GM23248 (cell line): ENCODE measurements around the gene VCL. TPM values are rescaled to one million over a fixed set of nuclear protein-coding genes. Genes with fewer than 3 reads are reported as not detected.

ENCODE experiments used
- DNase-seq: peaks from one replicate; pipeline ENCODE4 v3.0.0-alpha.2; 2015
- H2AFZ ChIP-seq: fragments of 200-600 bp; sonication (generic); 2 replicates; pipeline ENCODE4 v1.6.1; 2016; ENCODE audit warnings: antibody characterized with exemption
- H3F3A ChIP-seq: fragments of 200-600 bp; sonication (generic); 2 replicates; pipeline ENCODE4 v1.6.1; 2016; ENCODE audit warnings: mild to moderate bottlenecking, antibody characterized with exemption, mixed run types; ENCODE audit not compliant: insufficient read depth
- H3K27ac ChIP-seq: fragments of 200-600 bp; sonication (generic); 2 replicates; pipeline ENCODE4 v1.5.1; 2016; ENCODE audit warnings: mild to moderate bottlenecking
- H3K27me3 ChIP-seq: fragments of 200-600 bp; sonication (generic); replicated peaks from 2 replicates; pipeline ENCODE4 v1.6.1; 2016; ENCODE audit warnings: mild to moderate bottlenecking; ENCODE audit not compliant: insufficient read depth
- H3K36me3 ChIP-seq: fragments of 200-600 bp; sonication (generic); 2 replicates; pipeline ENCODE4 v1.6.1; 2016; ENCODE audit warnings: low read depth, mild to moderate bottlenecking
- H3K4me1 ChIP-seq: fragments of 200-600 bp; sonication (generic); 2 replicates; pipeline ENCODE4 v1.6.1; 2016; ENCODE audit warnings: mild to moderate bottlenecking; ENCODE audit not compliant: insufficient read depth
- H3K4me2 ChIP-seq: fragments of 200-600 bp; sonication (generic); one replicate; pipeline ENCODE4 v1.6.1; 2016; ENCODE audit warnings: mild to moderate bottlenecking; ENCODE audit not compliant: unreplicated experiment
- H3K4me3 ChIP-seq: fragments of 200-600 bp; sonication (generic); 2 replicates; pipeline ENCODE4 v1.5.1; 2016; ENCODE audit warnings: mild to moderate bottlenecking
- H3K79me2 ChIP-seq: fragments of 200-600 bp; sonication (generic); 2 replicates; pipeline ENCODE4 v1.6.1; 2016; ENCODE audit warnings: mild to moderate bottlenecking; ENCODE audit not compliant: insufficient read depth
- H3K9ac ChIP-seq: fragments of 200-600 bp; sonication (generic); 2 replicates; pipeline ENCODE4 v1.6.1; 2016; ENCODE audit warnings: mild to moderate bottlenecking
- H3K9me2 ChIP-seq: fragments of 200-600 bp; sonication (generic); 2 replicates; pipeline ENCODE4 v1.6.1; 2016; ENCODE audit warnings: mixed run types, mild to moderate bottlenecking, moderate library complexity; ENCODE audit not compliant: insufficient read depth
- H3K9me3 ChIP-seq: fragments of 200-600 bp; sonication (generic); one replicate; pipeline ENCODE4 v1.6.1; 2017; ENCODE audit warnings: low read depth
- H4K20me1 ChIP-seq: fragments of 200-600 bp; sonication (generic); 2 replicates; pipeline ENCODE4 v1.6.0; 2016; ENCODE audit not compliant: insufficient read depth
- EZH2 ChIP-seq: fragments of 200-600 bp; sonication (generic); IDR thresholded peaks from 2 replicates; pipeline ENCODE4 v1.6.1; 2018; ENCODE audit warnings: antibody characterized with exemption, mild to moderate bottlenecking; ENCODE audit not compliant: insufficient read depth, poor library complexity, severe bottlenecking
- EZH2phosphoT487 ChIP-seq: fragments of 200-600 bp; sonication (generic); IDR thresholded peaks from 2 replicates; pipeline ENCODE4 v1.6.1; 2018; ENCODE audit warnings: antibody characterized with exemption, moderate library complexity, mild to moderate bottlenecking, low read depth; ENCODE audit not compliant: insufficient read depth
- WGBS, 2 experiments: methylation state at CpG; one replicate each; pipeline ENCODE4 v1.1.6; 2015 to 2017; ENCODE audit warnings: low lambda C conversion rate in 2 of 2, low coverage in 1 of 2; ENCODE audit errors: missing lambda C conversion rate in 2 of 2; 5-methylcytosine and 5-hydroxymethylcytosine counted together
- in situ Hi-C: fragments of 300-500 bp; cut with MboI; formaldehyde crosslinking; loops from 2 replicates; pipeline ENCODE4 v1.15.0; 2020
- polyA plus RNA-seq: library from polyadenylated mRNA; unstranded; fragments of >200 nt; fragmentation: Nextera tagmentation; extraction: Ambion mirVana; gene quantifications from 2 replicates; pipeline ENCODE4 v1.2.1, GENCODE V29; 2016
- total RNA-seq: library from RNA; depleted of rRNA; stranded (reverse); fragments of >200 nt; shearing (Covaris generic); gene quantifications from 2 replicates; pipeline ENCODE4 v1.2.3, GENCODE V29; 2014

Gene VCL
- total and polyA plus RNA-seq, 2 experiments from 2014 or later: 177 to 235 TPM

DNA sequence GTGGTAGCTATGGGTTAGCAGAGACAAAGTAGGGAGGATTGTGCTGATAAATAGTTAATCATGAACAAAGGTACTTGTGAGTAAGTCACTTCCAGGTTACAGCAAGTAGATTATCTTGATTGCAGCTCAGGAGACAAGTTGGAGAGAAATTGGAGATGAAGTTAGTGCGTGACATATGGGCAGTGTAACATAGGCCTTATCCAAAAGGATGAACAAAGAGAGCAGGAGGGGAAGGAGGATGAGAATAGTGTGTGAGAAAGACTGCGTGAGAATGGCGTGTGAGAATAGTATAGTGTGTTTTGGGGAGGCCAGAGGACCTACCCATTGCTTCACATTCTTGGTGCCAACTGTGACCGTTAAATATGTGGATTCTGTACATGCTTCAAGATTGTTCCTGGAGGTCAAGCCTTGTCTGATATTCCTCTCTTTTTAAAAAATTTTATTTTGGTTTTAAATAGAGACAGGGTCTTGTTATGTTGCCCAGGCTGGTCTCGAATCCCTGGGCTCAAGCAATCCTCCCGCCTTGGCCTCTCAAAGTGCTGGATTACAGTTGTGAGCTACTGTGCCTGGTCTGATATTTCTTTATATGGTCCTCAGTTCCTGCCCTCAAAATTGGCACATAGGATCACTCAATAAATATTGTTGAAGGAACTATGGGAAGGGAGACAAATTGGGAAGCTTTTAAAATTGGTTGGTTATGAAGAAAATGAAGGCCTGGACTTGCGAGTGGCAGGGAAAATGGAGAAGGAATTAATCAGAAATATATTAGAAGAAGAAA is 3.2 kb downstream of the VCL start:
- H3K9me2 ChIP-seq: no peaks in the 10 kb centered on the region
- H3F3A ChIP-seq: peaks cover 53% of the 10 kb centered on the region
- peak overlapping the region; percentile 99 for H3K4me3 ChIP-seq
- H3K9ac ChIP-seq: 0 out of 2 replicates have a peak overlapping the region, but pooled peaks have one; percentile 88
- H3K27me3 ChIP-seq: no peaks in the 10 kb centered on the region
- WGBS, 2 experiments: 88 to 91% methylated on average over 7 of the region's 7 CpGs
- H3K4me2 ChIP-seq: peak overlapping the region; percentile 97
- in situ Hi-C loops: no loop called here
- H3K9me3 ChIP-seq: no peaks in the 10 kb centered on the region
- peaks cover 81% of the 10 kb centered on the region for H3K79me2 ChIP-seq
- H2AFZ ChIP-seq: no peak overlapping the region
- no peak for DNase-seq
- peak overlapping the region; percentile 5; the same call in 1 of the 2 replicates for H3K27ac ChIP-seq
- peaks cover 52% of the 10 kb centered on the region for H3K4me1 ChIP-seq
- TF ChIP-seq EZH2phosphoT487: no peak
- TF ChIP-seq EZH2: no peak
- H3K36me3 ChIP-seq: peaks cover 7% of the 10 kb centered on the region; the same call in 1 of the 2 replicates
- H4K20me1 ChIP-seq: no peaks in the 10 kb centered on the region; the same call in 1 of the 2 replicates

DNA sequence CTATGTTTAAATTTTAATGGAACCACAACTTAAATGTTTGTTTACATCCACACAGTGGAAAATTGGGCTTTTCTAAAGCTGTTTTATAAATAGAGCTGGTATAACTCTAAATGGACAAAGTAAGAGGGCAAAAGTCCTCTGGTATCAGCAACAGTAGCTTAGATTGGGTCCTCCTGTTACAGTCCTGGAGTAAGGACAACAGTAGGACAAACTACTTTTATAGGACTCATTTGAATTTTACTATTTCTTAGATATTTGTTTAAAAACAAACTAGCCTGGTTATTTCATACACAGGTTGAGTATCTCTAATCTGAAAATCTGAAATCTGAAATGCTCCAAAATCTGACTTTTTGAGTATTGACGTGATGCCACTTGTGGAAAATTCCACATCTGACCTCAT is 8.4 kb downstream of the VCL start:
- Histone ChIP-seq H3K9me2 (no peaks in the 10 kb centered on the region), H2AFZ (no peak overlapping the region), H3K4me3 (no peak overlapping the region), H3K36me3 (peaks cover 13% of the 10 kb centered on the region; the same call in 1 of the 2 replicates), H3K79me2 (peaks cover 98% of the 10 kb centered on the region), H3K9ac (no peak overlapping the region), H4K20me1 (peaks cover 1% of the 10 kb centered on the region; the same call in 1 of the 2 replicates), H3K4me1 (peaks cover 86% of the 10 kb centered on the region), H3F3A (peaks cover 71% of the 10 kb centered on the region), H3K27me3 (no peaks in the 10 kb centered on the region), H3K9me3 (no peaks in the 10 kb centered on the region), H3K27ac (no peak overlapping the region), H3K4me2 (no peak overlapping the region)
- DNase-seq: no peak
- in situ Hi-C loops: no loop called here
- 98 to 100% methylated on average over 1 of the region's 1 CpG for WGBS, 2 experiments
- TF ChIP-seq EZH2phosphoT487 (no peak), EZH2 (no peak)

DNA sequence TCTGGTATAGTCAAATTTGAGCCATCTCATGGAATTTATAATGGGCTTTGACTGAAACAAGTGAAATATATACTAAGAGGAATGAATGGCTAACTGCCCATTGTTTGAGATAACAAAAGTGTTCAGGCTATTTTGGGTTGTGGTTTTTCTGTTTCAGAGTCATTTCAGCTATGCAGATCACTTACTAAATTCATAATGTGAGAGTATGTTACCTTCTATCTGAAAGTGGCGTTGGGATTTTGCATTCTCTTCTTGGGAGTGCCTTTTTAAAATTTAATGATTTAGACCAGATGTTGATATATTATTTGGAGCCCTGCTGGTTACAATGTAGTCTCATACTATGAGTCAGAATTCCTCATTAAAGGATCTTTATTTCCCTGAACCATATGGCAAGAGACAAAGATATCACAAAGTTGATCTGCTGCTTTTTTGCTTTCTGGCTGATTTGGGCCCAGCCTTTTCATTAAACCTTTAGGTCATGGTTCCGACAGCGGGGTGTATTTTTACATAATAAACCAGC is 10.4 kb downstream of the VCL start:
- Histone ChIP-seq H3K4me1 (peaks cover 88% of the 10 kb centered on the region), H4K20me1 (peaks cover 17% of the 10 kb centered on the region; the same call in 1 of the 2 replicates), H3K9me2 (no peaks in the 10 kb centered on the region), H3K4me3 (peak overlapping the region; percentile 38), H3K9ac (peak overlapping the region; percentile 48), H3F3A (peaks cover 81% of the 10 kb centered on the region), H3K27me3 (no peaks in the 10 kb centered on the region), H3K36me3 (peaks cover 6% of the 10 kb centered on the region; the same call in 1 of the 2 replicates), H2AFZ (no peak overlapping the region), H3K4me2 (peak overlapping the region; percentile 80), H3K27ac (peak overlapping the region; percentile 72), H3K79me2 (peaks cover 98% of the 10 kb centered on the region), H3K9me3 (no peaks in the 10 kb centered on the region)
- TF ChIP-seq EZH2phosphoT487 (no peak), EZH2 (no peak)
- peak; percentile 85 for DNase-seq
- in situ Hi-C loops: no loop called here
- 2 to 3% methylated on average over 3 of the region's 3 CpGs for WGBS, 2 experiments

DNA sequence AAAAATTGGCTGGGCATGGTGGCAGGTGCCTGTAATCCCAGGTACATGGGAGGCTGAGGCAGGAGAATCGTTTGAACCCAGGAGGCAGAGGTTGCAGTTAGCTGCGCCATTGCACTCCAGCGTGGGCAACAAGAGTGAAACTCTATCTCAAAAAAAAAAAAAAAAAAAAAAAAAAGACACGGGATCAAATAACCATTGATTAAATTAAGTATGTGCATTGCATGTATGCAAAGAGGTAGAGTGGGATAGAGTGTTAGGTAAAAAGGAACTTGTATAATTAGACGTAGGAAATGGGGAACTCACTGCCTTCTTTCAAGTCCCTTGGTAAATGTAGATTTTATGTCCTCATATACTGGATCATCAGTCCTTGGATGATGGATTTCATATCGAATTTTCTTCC is 13.1 kb downstream of the VCL start:
- Histone ChIP-seq H3K4me2 (peak overlapping the region; percentile 71), H3K9me2 (no peaks in the 10 kb centered on the region), H3K4me3 (no peak overlapping the region), H3K9ac (no peak overlapping the region), H2AFZ (no peak overlapping the region), H3K79me2 (peaks cover 98% of the 10 kb centered on the region), H3K9me3 (no peaks in the 10 kb centered on the region), H4K20me1 (peaks cover 26% of the 10 kb centered on the region; the same call in 1 of the 2 replicates), H3F3A (peaks cover 77% of the 10 kb centered on the region), H3K27me3 (no peaks in the 10 kb centered on the region), H3K4me1 (peaks cover 78% of the 10 kb centered on the region), H3K36me3 (peaks cover 6% of the 10 kb centered on the region; the same call in 1 of the 2 replicates), H3K27ac (peak overlapping the region; percentile 57)
- in situ Hi-C loops: no loop called here
- TF ChIP-seq EZH2phosphoT487: no peak
- no peak for DNase-seq
- WGBS, 2 experiments: 94 to 95% methylated on average over 6 of the region's 6 CpGs
